Fibroblast of lung (primary cell): Measurements from ENCODE around the gene CIZ1. TPM values are rescaled to one million over a fixed set of nuclear protein-coding genes. Genes with fewer than 3 reads are reported as not detected.

Source experiments
- DNase-seq, 2 donors: peaks; one replicate each; pipeline versions ENCODE4 v3.0.0 to v3.0.0-alpha.2; 2010; ENCODE audit warnings: low read depth in 2 of 2
- H2AFZ ChIP-seq: 2 replicates; pipeline ENCODE4 v1.5.1; 2012; ENCODE audit warnings: low read length, control low read depth, inconsistent platforms
- H3K27ac ChIP-seq: 2 replicates; pipeline ENCODE4 v1.5.1; 2011; ENCODE audit warnings: low read length, control low read depth; ENCODE audit not compliant: insufficient read depth
- H3K27me3 ChIP-seq: 2 replicates; pipeline ENCODE4 v1.5.1; 2011; ENCODE audit warnings: mild to moderate bottlenecking, low read length; ENCODE audit not compliant: control insufficient read depth, insufficient read depth
- H3K36me3 ChIP-seq: 2 replicates; pipeline ENCODE4 v1.5.1; 2011; ENCODE audit warnings: low read length; ENCODE audit not compliant: control insufficient read depth, insufficient read depth
- H3K4me1 ChIP-seq: 2 replicates; pipeline ENCODE4 v1.5.1; 2011; ENCODE audit warnings: low read length; ENCODE audit not compliant: control insufficient read depth, insufficient read depth; ENCODE audit errors: extremely low read depth
- H3K4me2 ChIP-seq: 2 replicates; pipeline ENCODE4 v1.5.1; 2011; ENCODE audit warnings: low read length, control low read depth; ENCODE audit not compliant: insufficient read depth; ENCODE audit errors: extremely low read depth
- H3K4me3 ChIP-seq, 4 experiments: fragments of 200-600 bp in 1 of 4; sonication (generic) in 1 of 4; replicated peaks in 1 of 4; 2 replicates each; pipeline ENCODE4 v1.5.1; 2011 to 2016; ENCODE audit warnings: low read length in 4 of 4, low read depth in 3 of 4, mild to moderate bottlenecking in 3 of 4, control low read depth in 2 of 4, inconsistent platforms in 1 of 4, mixed read lengths in 1 of 4; ENCODE audit not compliant: insufficient read depth in 1 of 4; ENCODE audit errors: control extremely low read depth in 1 of 4
- H3K79me2 ChIP-seq: 2 replicates; pipeline ENCODE4 v1.5.1; 2012; ENCODE audit warnings: mild to moderate bottlenecking, low read length, inconsistent platforms; ENCODE audit not compliant: control insufficient read depth, insufficient read depth
- H3K9ac ChIP-seq: 2 replicates; pipeline ENCODE4 v1.5.1; 2011; ENCODE audit warnings: mild to moderate bottlenecking, low read length, control low read depth; ENCODE audit not compliant: insufficient read depth
- H3K9me3 ChIP-seq: 2 replicates; pipeline ENCODE4 v1.5.1; 2012; ENCODE audit warnings: low read depth, low read length; ENCODE audit not compliant: control insufficient read depth, insufficient read depth
- H4K20me1 ChIP-seq: 2 replicates; pipeline ENCODE4 v1.5.1; 2011; ENCODE audit warnings: low read length; ENCODE audit not compliant: control insufficient read depth, insufficient read depth; ENCODE audit errors: extremely low read depth
- CTCF ChIP-seq, 2 donors: IDR thresholded peaks in 1 of 2; conservative IDR thresholded peaks in 1 of 2; 1 replicate in 1 of 2; 2 replicates in 1 of 2; pipeline ENCODE4 v1.5.1; 2011 to 2012; ENCODE audit warnings: low read length in 2 of 2, control low read depth in 1 of 2, inconsistent platforms in 1 of 2, low read depth in 1 of 2, mild to moderate bottlenecking in 1 of 2
- EZH2 ChIP-seq: IDR thresholded peaks from 2 replicates; pipeline ENCODE4 v1.5.1; 2012; ENCODE audit warnings: low read length, control low read depth, mild to moderate bottlenecking; ENCODE audit errors: missing control alignments
- polyA plus RNA-seq, 2 donors: library from polyadenylated mRNA; depleted of rRNA in 1 of 2; stranded (reverse) in 1 of 2; unstranded in 1 of 2; fragments of >200 nt; gene quantifications; 2 replicates each; pipeline ENCODE4 v1.2.1, GENCODE V29; 2011 to 2012; ENCODE audit warnings: missing spikeins in 1 of 2
- total RNA-seq: library from RNA; depleted of rRNA; stranded (reverse); fragments of >200 nt; gene quantifications from 2 replicates; pipeline ENCODE4 v1.2.1, GENCODE V29; 2014

Gene CIZ1
- total and polyA plus RNA-seq, 2 donors (not counting 1 experiment from before 2014, with no cell fraction given), result 26.1 to 27.2 TPM

DNA sequence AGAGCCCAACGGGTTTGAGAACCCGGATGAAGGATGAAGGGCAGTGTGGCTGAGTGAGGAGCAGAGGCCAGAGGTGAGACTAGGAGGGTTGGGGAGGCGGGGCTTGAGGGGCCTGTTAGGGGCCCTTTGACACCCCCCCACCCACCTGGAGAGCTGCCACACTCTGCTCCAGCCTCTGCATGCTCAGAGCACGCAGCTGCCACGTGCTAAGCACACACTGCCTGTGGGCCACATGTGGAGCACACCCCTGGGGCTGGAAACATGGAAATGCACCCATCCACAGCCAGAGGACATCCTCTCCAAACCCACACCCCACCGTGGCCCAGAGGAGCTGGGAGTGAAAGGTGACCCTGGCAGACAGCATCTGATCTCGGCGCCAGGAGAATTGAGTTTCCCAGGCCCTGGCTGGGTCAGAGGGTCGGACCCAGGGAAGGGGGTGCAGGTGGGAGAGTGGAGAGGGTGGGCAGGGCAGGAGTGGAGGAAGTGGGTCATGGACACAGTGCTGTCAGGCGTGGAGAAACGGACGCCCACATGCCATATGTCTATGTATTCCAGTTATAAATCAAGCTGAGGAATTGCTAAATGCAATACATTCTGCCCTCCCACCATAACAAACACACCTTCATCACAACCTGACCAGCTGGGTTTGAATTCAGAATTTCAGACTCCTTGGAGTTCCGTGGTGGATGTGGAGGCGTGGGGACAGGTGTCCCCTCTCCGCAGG, 17.7 kb upstream of the CIZ1 start:
- Histone ChIP-seq H3K9ac (no peak overlapping the region), H3K9me3 (no peaks in the 10 kb centered on the region), H3K27me3 (no peaks in the 10 kb centered on the region), H3K4me1 (no peaks in the 10 kb centered on the region), H2AFZ (no peak overlapping the region), H3K4me3 (no peak overlapping the region), H3K79me2 (no peaks in the 10 kb centered on the region), H3K4me2 (no peak overlapping the region), H3K27ac (no peak overlapping the region), H3K36me3 (no peaks in the 10 kb centered on the region), H4K20me1 (no peaks in the 10 kb centered on the region)
- TF ChIP-seq CTCF (conservative IDR thresholded peaks at IDR 0.05 in 1 of 2, IDR thresholded peaks at IDR 0.05 in 1 of 2; ENCODE audit: low read depth in 1 of 2, low read length in 2 of 2), result no peak
- no peak for TF ChIP-seq EZH2
- DNase-seq, result no peak

GRCh38 chr9:128208386-128208785, 17.0 kb upstream of the CIZ1 start:
- Histone ChIP-seq H3K79me2 (no peaks in the 10 kb centered on the region), H3K4me2 (no peak overlapping the region), H3K9ac (no peak overlapping the region), H2AFZ (no peak overlapping the region), H3K9me3 (no peaks in the 10 kb centered on the region), H3K4me1 (no peaks in the 10 kb centered on the region), H3K36me3 (no peaks in the 10 kb centered on the region), H3K4me3 (no peak overlapping the region), H3K27me3 (no peaks in the 10 kb centered on the region), H4K20me1 (no peaks in the 10 kb centered on the region), H3K27ac (no peak overlapping the region)
- TF ChIP-seq CTCF (conservative IDR thresholded peaks at IDR 0.05 in 1 of 2, IDR thresholded peaks at IDR 0.05 in 1 of 2; ENCODE audit: low read depth in 1 of 2, low read length in 2 of 2) (no peak), EZH2 (no peak)
- no peak for DNase-seq

- H3K4me1 ChIP-seq, result no peaks in the 10 kb centered on the region
- H3K36me3 ChIP-seq, result no peaks in the 10 kb centered on the region
- no peak overlapping the region for H3K4me2 ChIP-seq
- H3K27ac ChIP-seq, result no peak overlapping the region
- no peaks in the 10 kb centered on the region for H3K27me3 ChIP-seq
- no peak overlapping the region for H3K4me3 ChIP-seq
- no peak overlapping the region for H2AFZ ChIP-seq
- H3K9ac ChIP-seq, result no peak overlapping the region
- no peaks in the 10 kb centered on the region for H3K9me3 ChIP-seq
- no peaks in the 10 kb centered on the region for H3K79me2 ChIP-seq
- TF ChIP-seq EZH2 (no peak), CTCF (conservative IDR thresholded peaks at IDR 0.05 in 1 of 2, IDR thresholded peaks at IDR 0.05 in 1 of 2; ENCODE audit: low read depth in 1 of 2, low read length in 2 of 2) (no peak)
- no peak for DNase-seq
- H4K20me1 ChIP-seq, result no peaks in the 10 kb centered on the region
Measured at GRCh38 chr9:128206916-128207910, 15.8 kb upstream of the CIZ1 start.
